NCI-H748 treated with DMSO at 0.1 percent for 48 hours (cell line): ENCODE data around the gene ITGAE.
"Not testable (repeated sequence)": the region's sequence is repeated elsewhere in the genome, so short reads cannot be mapped to it uniquely, and the experiment has no call there.

Source experiments
- DNase-seq: peaks from one replicate; lab custom pipeline; 2025; lab: John Stamatoyannopoulos, UW

ITGAE gene

GRCh38 chr17:3761036-3761917 is 39.7 kb downstream of the ITGAE start:
- no peak for DNase-seq

- DNase-seq: no peak
Observed at GRCh38 chr17:3759597-3760216, 41.3 kb downstream of the ITGAE start.

- no peak for DNase-seq
Observed at GRCh38 chr17:3755335-3756030, 45.5 kb downstream of the ITGAE start.

- peak; percentile 99 for DNase-seq
Observed at GRCh38 chr17:3754458-3755334, 46.3 kb downstream of the ITGAE start.

- DNase-seq: no peak
Observed at GRCh38 chr17:3754066-3754457, 46.9 kb downstream of the ITGAE start.

GRCh38 chr17:3753624-3754023 is 47.4 kb downstream of the ITGAE start:
- DNase-seq: no peak

- no peak for DNase-seq
Observed at GRCh38 chr17:3751836-3752235, 49.2 kb downstream of the ITGAE start.

- DNase-seq: no peak
Observed at GRCh38 chr17:3750926-3751325, 50.1 kb downstream of the ITGAE start.

- no peak for DNase-seq
Observed at GRCh38 chr17:3750296-3750695, 50.7 kb downstream of the ITGAE start.

- no peak for DNase-seq
Observed at GRCh38 chr17:3748576-3748975, 52.4 kb downstream of the ITGAE start.

- DNase-seq: no peak
Observed at GRCh38 chr17:3747805-3748204, 53.2 kb downstream of the ITGAE start.

- DNase-seq: no peak
Observed at GRCh38 chr17:3745071-3745470, 55.9 kb downstream of the ITGAE start.

- no peak for DNase-seq
Observed at GRCh38 chr17:3744014-3744413, 57.0 kb downstream of the ITGAE start.

- no peak for DNase-seq
Observed at GRCh38 chr17:3740611-3741073, 60.3 kb downstream of the ITGAE start.

- DNase-seq: no peak
Observed at GRCh38 chr17:3739422-3740124, 61.4 kb downstream of the ITGAE start.

- no peak for DNase-seq
Observed at GRCh38 chr17:3738562-3739295, 62.3 kb downstream of the ITGAE start.

- no peak for DNase-seq
Observed at GRCh38 chr17:3735515-3735914, 65.5 kb downstream of the ITGAE start.

GRCh38 chr17:3734911-3735276 is 66.1 kb downstream of the ITGAE start:
- not testable (repeated sequence) for DNase-seq

- DNase-seq: no peak
Observed at GRCh38 chr17:3732210-3732621, 68.8 kb downstream of the ITGAE start.

GRCh38 chr17:3730881-3731429 is 70.0 kb downstream of the ITGAE start:
- no peak for DNase-seq
